ENCODE data around the gene SENP2. TPM values are rescaled to one million over a fixed set of nuclear protein-coding genes. Genes with fewer than 3 reads are reported as not detected.
A peak's percentile ranks its signal among the peaks of the same experiment; 100 is the strongest.

SENP2 gene
- total RNA-seq, 1 donor, result 24.6 TPM

GRCh38 chr3:185649414-185649813 lies 63.3 kb downstream of the SENP2 start:
- Histone ChIP-seq H3K4me3 (ENCODE audit: insufficient read depth, low read length) (no peak overlapping the region), H3K4me2 (ENCODE audit: insufficient read depth, low read length) (no peak overlapping the region), H3K36me3 (ENCODE audit: insufficient read depth, low read length) (peaks cover 66% of the 10 kb centered on the region), H3K9me3 (ENCODE audit: low read depth, low read length) (no peaks in the 10 kb centered on the region), H3K4me1 (ENCODE audit: insufficient read depth, low read length) (peaks cover 5% of the 10 kb centered on the region), H3K27me3 (ENCODE audit: insufficient read depth, low read length) (no peaks in the 10 kb centered on the region), H4K20me1 (ENCODE audit: insufficient read depth, low read length) (no peaks in the 10 kb centered on the region), H2AFZ (ENCODE audit: low read length) (no peak overlapping the region), H3K27ac (ENCODE audit: low read depth, low read length) (peak overlapping the region; percentile 65), H3K79me2 (ENCODE audit: insufficient read depth, low read length) (no peaks in the 10 kb centered on the region)
- peak; percentile 60 for DNase-seq (ENCODE audit: insufficient read length, low spot score, missing footprints)
- TF ChIP-seq CTCF (IDR thresholded peaks at IDR 0.05; ENCODE audit: extremely low read depth, low read depth, low read length), result no peak

GRCh38 chr3:185651971-185652370 lies 65.9 kb downstream of the SENP2 start:
- Histone ChIP-seq H3K9me3 (ENCODE audit: low read depth, low read length) (no peaks in the 10 kb centered on the region), H3K4me3 (ENCODE audit: insufficient read depth, low read length) (no peak overlapping the region), H4K20me1 (ENCODE audit: insufficient read depth, low read length) (peaks cover 8% of the 10 kb centered on the region), H3K4me2 (ENCODE audit: insufficient read depth, low read length) (no peak overlapping the region), H3K4me1 (ENCODE audit: insufficient read depth, low read length) (peaks cover 19% of the 10 kb centered on the region), H2AFZ (ENCODE audit: low read length) (no peak overlapping the region), H3K36me3 (ENCODE audit: insufficient read depth, low read length) (peaks cover 63% of the 10 kb centered on the region), H3K79me2 (ENCODE audit: insufficient read depth, low read length) (no peaks in the 10 kb centered on the region), H3K27ac (ENCODE audit: low read depth, low read length) (no peak overlapping the region), H3K27me3 (ENCODE audit: insufficient read depth, low read length) (no peaks in the 10 kb centered on the region)
- DNase-seq (ENCODE audit: insufficient read length, low spot score, missing footprints), result no peak
- TF ChIP-seq CTCF (IDR thresholded peaks at IDR 0.05; ENCODE audit: extremely low read depth, low read depth, low read length), result no peak

GRCh38 chr3:185653949-185654757 lies 68.1 kb downstream of the SENP2 start:
- Histone ChIP-seq H2AFZ (ENCODE audit: low read length) (no peak overlapping the region), H3K79me2 (ENCODE audit: insufficient read depth, low read length) (no peaks in the 10 kb centered on the region), H3K4me2 (ENCODE audit: insufficient read depth, low read length) (no peak overlapping the region), H3K9me3 (ENCODE audit: low read depth, low read length) (no peaks in the 10 kb centered on the region), H4K20me1 (ENCODE audit: insufficient read depth, low read length) (peaks cover 8% of the 10 kb centered on the region), H3K27ac (ENCODE audit: low read depth, low read length) (peak overlapping the region; percentile 46), H3K4me3 (ENCODE audit: insufficient read depth, low read length) (no peak overlapping the region), H3K27me3 (ENCODE audit: insufficient read depth, low read length) (no peaks in the 10 kb centered on the region), H3K4me1 (ENCODE audit: insufficient read depth, low read length) (peaks cover 41% of the 10 kb centered on the region), H3K36me3 (ENCODE audit: insufficient read depth, low read length) (peaks cover 63% of the 10 kb centered on the region)
- TF ChIP-seq CTCF (IDR thresholded peaks at IDR 0.05; ENCODE audit: extremely low read depth, low read depth, low read length), result no peak
- DNase-seq (ENCODE audit: insufficient read length, low spot score, missing footprints), result peak; percentile 59

- Histone ChIP-seq H3K79me2 (ENCODE audit: insufficient read depth, low read length) (no peaks in the 10 kb centered on the region), H3K27ac (ENCODE audit: low read depth, low read length) (no peak overlapping the region), H3K9me3 (ENCODE audit: low read depth, low read length) (no peaks in the 10 kb centered on the region), H3K4me1 (ENCODE audit: insufficient read depth, low read length) (peaks cover 43% of the 10 kb centered on the region), H4K20me1 (ENCODE audit: insufficient read depth, low read length) (peaks cover 8% of the 10 kb centered on the region), H3K4me2 (ENCODE audit: insufficient read depth, low read length) (no peak overlapping the region), H2AFZ (ENCODE audit: low read length) (no peak overlapping the region), H3K4me3 (ENCODE audit: insufficient read depth, low read length) (no peak overlapping the region), H3K27me3 (ENCODE audit: insufficient read depth, low read length) (no peaks in the 10 kb centered on the region), H3K36me3 (ENCODE audit: insufficient read depth, low read length) (peaks cover 57% of the 10 kb centered on the region)
- TF ChIP-seq CTCF (IDR thresholded peaks at IDR 0.05; ENCODE audit: extremely low read depth, low read depth, low read length), result no peak
- no peak for DNase-seq (ENCODE audit: insufficient read length, low spot score, missing footprints)
These were observed 68.7 kb downstream of the SENP2 start for GRCh38 chr3:185654758-185655145.

All from osteoblast (primary cell).